ENCODE measurements around the gene TMEM270. TPM values are rescaled to one million over a fixed set of nuclear protein-coding genes. Genes with fewer than 3 reads are reported as not detected.

TMEM270 gene, protein sequence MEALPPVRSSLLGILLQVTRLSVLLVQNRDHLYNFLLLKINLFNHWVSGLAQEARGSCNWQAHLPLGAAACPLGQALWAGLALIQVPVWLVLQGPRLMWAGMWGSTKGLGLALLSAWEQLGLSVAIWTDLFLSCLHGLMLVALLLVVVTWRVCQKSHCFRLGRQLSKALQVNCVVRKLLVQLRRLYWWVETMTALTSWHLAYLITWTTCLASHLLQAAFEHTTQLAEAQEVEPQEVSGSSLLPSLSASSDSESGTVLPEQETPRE
- total RNA-seq: 1 to 10 TPM in 1 of 2 donors, not detected in 1; 4.9 TPM

GRCh38 chr7:73860859-73861258 is at the start of gene TMEM270:
TMEM270 (plus strand) TSS chr7:73861159; CDS start chr7:73861195, 36 bp downstream.
- Histone ChIP-seq H3K27ac (no peak within 1 kb of the TSS), H3K4me1 (replicated peaks) (no peaks in the 10 kb centered on the region), H3K4me3 (no peak within 1 kb of the TSS), H3K9me3 (no peaks in the 10 kb centered on the region), H3K27me3 (replicated peaks; ENCODE audit: insufficient read depth) (no peaks in the 10 kb centered on the region), H3K36me3 (no peaks in the 10 kb centered on the region)
- intact Hi-C loops (cut with DNase I): loop anchor here (10.0 kb wide), 1 partner anchor 344 kb away; no protein-coding TSS in a partner anchor
- no peak for DNase-seq (ENCODE audit: low spot score)
- 93% methylated on average over 10 of the region's 11 CpGs for WGBS
- TF ChIP-seq POLR2A (IDR thresholded peaks at IDR 0.05): no peak
- TF ChIP-seq POLR2AphosphoS5 (IDR thresholded peaks at IDR 0.05): no peak
- TF ChIP-seq, protein P1, sequence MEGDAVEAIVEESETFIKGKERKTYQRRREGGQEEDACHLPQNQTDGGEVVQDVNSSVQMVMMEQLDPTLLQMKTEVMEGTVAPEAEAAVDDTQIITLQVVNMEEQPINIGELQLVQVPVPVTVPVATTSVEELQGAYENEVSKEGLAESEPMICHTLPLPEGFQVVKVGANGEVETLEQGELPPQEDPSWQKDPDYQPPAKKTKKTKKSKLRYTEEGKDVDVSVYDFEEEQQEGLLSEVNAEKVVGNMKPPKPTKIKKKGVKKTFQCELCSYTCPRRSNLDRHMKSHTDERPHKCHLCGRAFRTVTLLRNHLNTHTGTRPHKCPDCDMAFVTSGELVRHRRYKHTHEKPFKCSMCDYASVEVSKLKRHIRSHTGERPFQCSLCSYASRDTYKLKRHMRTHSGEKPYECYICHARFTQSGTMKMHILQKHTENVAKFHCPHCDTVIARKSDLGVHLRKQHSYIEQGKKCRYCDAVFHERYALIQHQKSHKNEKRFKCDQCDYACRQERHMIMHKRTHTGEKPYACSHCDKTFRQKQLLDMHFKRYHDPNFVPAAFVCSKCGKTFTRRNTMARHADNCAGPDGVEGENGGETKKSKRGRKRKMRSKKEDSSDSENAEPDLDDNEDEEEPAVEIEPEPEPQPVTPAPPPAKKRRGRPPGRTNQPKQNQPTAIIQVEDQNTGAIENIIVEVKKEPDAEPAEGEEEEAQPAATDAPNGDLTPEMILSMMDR (IDR thresholded peaks at IDR 0.05): no peak

DNA sequence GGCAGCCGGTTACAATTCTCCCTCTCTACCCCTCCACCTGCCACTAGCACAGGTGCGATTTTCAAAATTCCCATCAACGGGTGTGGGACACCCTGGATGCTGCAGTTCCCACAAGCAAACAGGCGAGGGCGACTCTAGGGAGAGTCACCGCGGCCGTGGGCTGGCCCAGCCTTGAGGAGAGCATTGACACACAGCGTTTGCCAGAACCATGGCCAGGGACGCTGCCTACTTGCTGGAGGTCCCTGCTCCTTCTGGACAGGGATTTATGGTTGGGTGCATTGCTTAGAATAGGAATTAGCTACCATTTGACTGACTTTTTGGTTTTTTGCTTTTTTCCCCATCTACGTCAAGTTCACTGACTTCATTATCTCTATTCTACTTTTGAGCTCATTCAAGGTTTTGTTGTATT is 49.2 kb upstream of the TMEM270 start:
- DNase-seq (ENCODE audit: low spot score): peak; percentile 63
- H3K27me3 ChIP-seq (replicated peaks; ENCODE audit: insufficient read depth): no peaks in the 10 kb centered on the region
- WGBS: 13% methylated on average over 11 of the region's 11 CpGs
- H3K4me1 ChIP-seq (replicated peaks): no peaks in the 10 kb centered on the region
- no peaks in the 10 kb centered on the region for H3K9me3 ChIP-seq
- TF ChIP-seq POLR2AphosphoS5 (IDR thresholded peaks at IDR 0.05) (peak; percentile 50), POLR2A (IDR thresholded peaks at IDR 0.05) (no peak)
- TF ChIP-seq, protein P1 (IDR thresholded peaks at IDR 0.05): peak; percentile 26 to 82 (median 64)
- no peak overlapping the region for H3K27ac ChIP-seq
- H3K4me3 ChIP-seq: no peak overlapping the region
- intact Hi-C loops (cut with DNase I): no loop called here
- no peaks in the 10 kb centered on the region for H3K36me3 ChIP-seq

DNA sequence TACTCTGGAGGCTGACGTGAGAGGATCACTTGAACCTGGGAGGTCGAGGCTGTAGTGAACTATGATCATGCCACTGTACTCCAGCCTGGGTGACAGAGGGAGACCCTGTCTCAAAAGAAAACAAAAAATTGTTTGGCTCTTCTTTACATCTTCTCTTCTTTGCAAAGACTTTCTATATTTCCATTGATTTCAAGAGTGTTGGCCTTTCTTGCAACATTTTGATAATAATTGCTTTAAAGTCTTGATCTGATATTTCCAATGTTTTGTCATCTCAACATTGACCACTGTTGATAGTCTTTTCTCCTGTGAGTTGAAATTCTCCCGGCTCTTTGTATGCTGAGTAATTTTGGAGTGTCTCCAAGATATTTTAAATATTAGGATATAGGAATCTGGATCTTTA is 48.0 kb upstream of the TMEM270 start:
- no peak for DNase-seq (ENCODE audit: low spot score)
- Histone ChIP-seq H3K4me1 (replicated peaks) (no peaks in the 10 kb centered on the region), H3K9me3 (no peaks in the 10 kb centered on the region), H3K27me3 (replicated peaks; ENCODE audit: insufficient read depth) (no peaks in the 10 kb centered on the region), H3K27ac (no peak overlapping the region), H3K36me3 (no peaks in the 10 kb centered on the region), H3K4me3 (no peak overlapping the region)
- TF ChIP-seq POLR2A (IDR thresholded peaks at IDR 0.05): no peak
- TF ChIP-seq, protein P1 (IDR thresholded peaks at IDR 0.05): no peak
- TF ChIP-seq POLR2AphosphoS5 (IDR thresholded peaks at IDR 0.05): no peak
- intact Hi-C loops (cut with DNase I): no loop called here
- 97% methylated on average over 3 of the region's 3 CpGs for WGBS

DNA sequence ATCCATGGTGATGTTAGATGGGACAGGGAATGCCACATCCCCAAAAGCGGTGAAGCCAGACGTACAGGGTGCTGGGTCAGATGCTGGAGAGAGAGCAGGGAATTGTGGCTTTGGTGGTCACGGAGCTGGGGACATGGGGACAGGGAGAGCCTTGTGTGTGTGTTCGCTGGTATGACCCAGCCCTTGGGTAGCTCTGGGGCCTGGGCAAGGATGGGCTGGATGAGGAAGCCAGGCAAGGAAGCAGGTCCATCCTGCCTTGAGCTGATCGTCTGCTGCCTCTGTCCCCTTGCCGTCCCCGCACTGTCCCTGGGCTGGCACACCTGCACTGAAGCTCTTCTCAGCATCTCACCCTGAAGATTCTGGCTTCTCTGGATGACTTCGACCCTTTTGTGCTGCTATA is 45.5 kb upstream of the TMEM270 start:
- TF ChIP-seq POLR2AphosphoS5 (IDR thresholded peaks at IDR 0.05) (no peak), POLR2A (IDR thresholded peaks at IDR 0.05) (no peak)
- TF ChIP-seq, protein P1 (IDR thresholded peaks at IDR 0.05): no peak
- Histone ChIP-seq H3K4me1 (replicated peaks) (no peaks in the 10 kb centered on the region), H3K4me3 (no peak overlapping the region), H3K36me3 (no peaks in the 10 kb centered on the region), H3K9me3 (no peaks in the 10 kb centered on the region), H3K27me3 (replicated peaks; ENCODE audit: insufficient read depth) (no peaks in the 10 kb centered on the region), H3K27ac (no peak overlapping the region)
- 79% methylated on average over 8 of the region's 8 CpGs for WGBS
- DNase-seq (ENCODE audit: low spot score): no peak
- intact Hi-C loops (cut with DNase I): no loop called here

- Histone ChIP-seq H3K36me3 (no peaks in the 10 kb centered on the region), H3K27ac (no peak overlapping the region), H3K4me3 (no peak overlapping the region), H3K27me3 (replicated peaks; ENCODE audit: insufficient read depth) (no peaks in the 10 kb centered on the region), H3K9me3 (no peaks in the 10 kb centered on the region), H3K4me1 (replicated peaks) (no peaks in the 10 kb centered on the region)
- intact Hi-C loops (cut with DNase I): no loop called here
- WGBS: 90% methylated on average over 6 of the region's 6 CpGs
- TF ChIP-seq POLR2AphosphoS5 (IDR thresholded peaks at IDR 0.05) (no peak), POLR2A (IDR thresholded peaks at IDR 0.05) (no peak)
- TF ChIP-seq, protein P1 (IDR thresholded peaks at IDR 0.05): no peak
- DNase-seq (ENCODE audit: low spot score): no peak
Observed at GRCh38 chr7:73817121-73817520, 43.8 kb upstream of the TMEM270 start.
